Measurements from ENCODE around the gene NPY5R.

The NPY5R gene

GRCh38 chr4:163367651-163368050, 24.0 kb downstream of the NPY5R start:
- no peak overlapping the region for H3K27ac Mint-ChIP-seq
- H3K36me3 Mint-ChIP-seq: no peaks in the 10 kb centered on the region
- peaks cover 12% of the 10 kb centered on the region for H3K27me3 Mint-ChIP-seq
- H3K4me1 Mint-ChIP-seq (ENCODE audit: low read depth): no peaks in the 10 kb centered on the region
- H3K4me3 Mint-ChIP-seq: no peak overlapping the region
- H3K9me3 Mint-ChIP-seq (ENCODE audit: low read depth): no peaks in the 10 kb centered on the region

DNA sequence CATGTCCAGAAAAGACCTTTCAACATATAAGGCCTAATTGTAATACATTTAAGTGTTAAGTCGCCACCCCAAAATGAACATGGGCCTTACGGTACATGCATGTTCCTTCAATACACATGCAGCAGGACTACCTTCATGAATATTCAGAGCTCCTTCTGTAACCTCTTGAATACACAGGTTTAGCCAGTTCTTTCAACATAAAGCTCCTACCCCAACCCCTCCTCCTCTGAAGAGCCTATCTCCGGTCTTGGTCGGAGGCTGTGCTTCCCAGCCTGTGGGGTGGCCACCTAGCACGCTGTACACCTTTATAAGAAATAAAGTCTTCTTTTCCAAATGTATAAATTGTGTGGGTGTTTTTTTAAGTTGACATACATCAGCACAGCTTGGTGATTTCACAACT, 28.3 kb downstream of the NPY5R start:
- no peaks in the 10 kb centered on the region for H3K4me1 Mint-ChIP-seq (ENCODE audit: low read depth)
- no peaks in the 10 kb centered on the region for H3K36me3 Mint-ChIP-seq
- H3K27ac Mint-ChIP-seq: no peak overlapping the region
- no peaks in the 10 kb centered on the region for H3K9me3 Mint-ChIP-seq (ENCODE audit: low read depth)
- no peak overlapping the region for H3K4me3 Mint-ChIP-seq
- no peaks in the 10 kb centered on the region for H3K27me3 Mint-ChIP-seq

- no peaks in the 10 kb centered on the region for H3K36me3 Mint-ChIP-seq
- H3K9me3 Mint-ChIP-seq (ENCODE audit: low read depth): no peaks in the 10 kb centered on the region
- no peak overlapping the region for H3K4me3 Mint-ChIP-seq
- H3K27me3 Mint-ChIP-seq: no peaks in the 10 kb centered on the region
- no peaks in the 10 kb centered on the region for H3K4me1 Mint-ChIP-seq (ENCODE audit: low read depth)
- no peak overlapping the region for H3K27ac Mint-ChIP-seq
These were observed 35.0 kb downstream of the NPY5R start for GRCh38 chr4:163378661-163379060.

DNA sequence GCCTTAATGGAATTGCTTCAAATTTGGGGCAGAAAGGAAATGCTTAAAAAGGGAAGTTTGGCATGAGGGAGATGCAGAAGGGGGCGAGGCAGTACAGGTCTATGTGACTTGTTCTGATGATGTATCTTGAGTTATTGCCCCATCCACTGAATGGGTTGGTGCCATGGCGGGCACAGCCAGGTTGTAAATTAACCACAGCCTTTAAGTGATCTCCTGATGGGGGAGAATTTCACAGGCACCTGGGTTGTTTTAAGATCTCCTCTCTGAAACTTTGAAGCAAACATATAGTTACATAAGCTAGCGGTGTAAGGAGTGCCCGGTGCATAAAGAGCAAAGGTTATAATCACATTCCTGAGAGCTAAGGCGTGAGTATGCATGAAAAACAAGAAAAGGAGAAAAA, 37.0 kb downstream of the NPY5R start:
- Mint-ChIP-seq H3K4me1 (ENCODE audit: low read depth) (no peaks in the 10 kb centered on the region), H3K27ac (no peak overlapping the region), H3K27me3 (peaks cover 2% of the 10 kb centered on the region), H3K36me3 (no peaks in the 10 kb centered on the region), H3K9me3 (ENCODE audit: low read depth) (no peaks in the 10 kb centered on the region), H3K4me3 (no peak overlapping the region)

DNA sequence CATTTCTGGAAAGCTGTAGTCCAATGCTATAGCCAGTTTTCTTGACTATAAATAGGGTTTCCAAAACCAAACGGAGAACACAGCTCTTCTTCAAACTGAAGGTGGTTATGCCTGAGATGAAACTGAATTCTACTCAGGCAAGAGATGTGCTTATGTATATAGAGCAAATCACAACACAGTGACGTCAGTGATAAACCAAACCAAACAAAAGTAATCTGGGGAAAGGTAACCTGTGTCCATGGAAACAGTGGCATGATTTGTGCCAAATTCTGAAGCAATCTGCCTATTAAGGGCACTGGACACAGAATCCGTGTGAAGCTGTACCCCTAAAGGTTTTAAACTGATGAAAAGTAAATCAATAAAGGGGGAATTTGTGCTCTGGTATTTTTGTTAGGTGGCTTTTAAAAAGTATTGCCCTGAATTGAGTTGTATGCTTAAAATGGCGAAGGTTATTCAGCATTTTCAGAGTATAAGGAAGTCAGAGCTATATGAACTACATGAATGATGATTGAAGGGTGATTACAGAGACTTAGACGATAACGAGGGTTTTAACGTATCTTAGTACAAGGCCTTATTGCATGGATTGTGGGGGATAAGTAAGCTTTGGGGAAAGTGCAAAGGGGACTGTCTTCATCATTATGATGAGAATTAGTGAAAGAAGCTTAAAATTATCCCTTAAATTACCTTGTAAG, 38.6 kb downstream of the NPY5R start:
- peaks cover 5% of the 10 kb centered on the region for H3K27me3 Mint-ChIP-seq
- H3K4me1 Mint-ChIP-seq (ENCODE audit: low read depth): no peaks in the 10 kb centered on the region
- no peak overlapping the region for H3K27ac Mint-ChIP-seq
- no peak overlapping the region for H3K4me3 Mint-ChIP-seq
- H3K9me3 Mint-ChIP-seq (ENCODE audit: low read depth): no peaks in the 10 kb centered on the region
- no peaks in the 10 kb centered on the region for H3K36me3 Mint-ChIP-seq

DNA sequence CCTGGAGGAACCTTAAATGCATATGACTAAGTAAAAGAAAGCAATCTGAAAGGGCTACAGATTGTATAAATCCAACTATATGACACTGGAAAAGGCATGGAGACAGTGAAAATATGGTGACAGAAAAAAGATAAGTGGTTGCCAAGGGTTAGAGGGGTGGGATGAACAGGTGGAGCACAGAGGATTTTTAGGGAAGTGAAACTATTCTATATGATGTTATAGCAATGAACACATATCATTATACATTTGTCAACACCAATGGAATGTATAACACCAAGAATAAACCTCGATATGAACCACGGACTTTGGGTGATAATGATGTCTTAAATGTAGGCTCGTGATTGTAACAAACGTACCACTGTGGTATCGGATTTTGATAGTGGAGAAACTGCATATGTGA, 40.7 kb downstream of the NPY5R start:
- no peaks in the 10 kb centered on the region for H3K4me1 Mint-ChIP-seq (ENCODE audit: low read depth)
- no peak overlapping the region for H3K4me3 Mint-ChIP-seq
- no peak overlapping the region for H3K27ac Mint-ChIP-seq
- no peaks in the 10 kb centered on the region for H3K36me3 Mint-ChIP-seq
- no peaks in the 10 kb centered on the region for H3K9me3 Mint-ChIP-seq (ENCODE audit: low read depth)
- H3K27me3 Mint-ChIP-seq: peaks cover 5% of the 10 kb centered on the region

DNA sequence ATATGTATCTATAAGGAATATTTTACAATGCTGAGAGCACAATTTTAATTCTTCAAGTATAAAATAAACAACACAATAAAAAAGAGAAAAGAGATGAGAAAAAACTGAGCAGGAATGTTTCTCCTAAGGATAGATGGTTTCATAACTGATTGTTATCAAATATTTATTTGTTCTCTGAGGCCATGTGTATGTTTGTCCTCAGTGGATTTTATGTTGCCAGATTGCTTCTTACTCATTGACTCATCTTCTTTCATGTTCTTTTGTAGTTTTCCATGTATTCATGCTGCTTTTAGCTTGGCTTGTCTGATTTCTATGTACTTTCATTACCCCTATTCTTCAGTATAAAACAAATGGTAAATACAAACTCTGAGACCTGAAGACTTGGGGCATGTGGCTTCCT, 41.2 kb downstream of the NPY5R start:
- Mint-ChIP-seq H3K27me3 (peaks cover 5% of the 10 kb centered on the region), H3K4me3 (no peak overlapping the region), H3K9me3 (ENCODE audit: low read depth) (no peaks in the 10 kb centered on the region), H3K36me3 (no peaks in the 10 kb centered on the region), H3K4me1 (ENCODE audit: low read depth) (no peaks in the 10 kb centered on the region), H3K27ac (no peak overlapping the region)

DNA sequence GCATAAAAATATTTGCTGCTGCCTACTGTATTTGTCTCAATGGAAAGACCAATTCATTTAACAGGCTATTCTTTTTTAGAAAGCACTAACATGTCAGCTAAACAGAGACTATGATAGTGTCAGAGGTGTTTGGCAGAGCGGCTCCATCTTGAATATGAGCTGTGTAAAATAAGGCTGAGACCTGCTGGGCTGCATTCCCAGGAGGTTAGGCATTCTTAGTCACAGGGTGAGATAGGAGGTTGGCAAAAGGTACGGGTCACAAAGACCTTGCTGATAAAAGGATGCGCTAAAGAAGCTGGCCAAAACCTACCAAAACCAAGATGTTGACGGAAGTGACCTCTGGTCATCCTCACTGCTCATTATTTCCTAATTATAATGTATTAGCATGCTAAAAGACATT, 41.8 kb downstream of the NPY5R start:
- no peak overlapping the region for H3K4me3 Mint-ChIP-seq
- H3K9me3 Mint-ChIP-seq (ENCODE audit: low read depth): no peaks in the 10 kb centered on the region
- H3K27me3 Mint-ChIP-seq: peaks cover 7% of the 10 kb centered on the region
- H3K27ac Mint-ChIP-seq: no peak overlapping the region
- H3K36me3 Mint-ChIP-seq: no peaks in the 10 kb centered on the region
- H3K4me1 Mint-ChIP-seq (ENCODE audit: low read depth): no peaks in the 10 kb centered on the region

DNA sequence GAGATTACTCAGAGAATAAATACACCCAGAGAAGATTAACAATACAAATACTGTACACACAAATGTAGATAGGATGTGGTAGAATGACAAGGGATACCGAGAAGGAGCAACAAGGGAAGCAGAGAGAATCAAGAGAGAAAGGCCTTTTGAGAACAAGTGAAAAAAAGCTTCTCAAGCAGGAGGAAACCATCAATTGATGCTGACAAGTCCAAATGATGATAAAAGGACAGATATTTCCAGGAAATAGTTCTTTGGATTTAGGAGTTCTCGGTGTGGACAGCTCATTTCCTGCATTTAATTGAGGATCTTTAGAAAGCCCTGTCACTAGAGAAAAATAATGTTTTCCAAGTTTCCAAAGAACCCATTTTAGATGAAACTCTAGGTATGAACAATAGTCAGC, 48.1 kb downstream of the NPY5R start:
- Mint-ChIP-seq H3K36me3 (no peaks in the 10 kb centered on the region), H3K4me1 (ENCODE audit: low read depth) (peaks cover 3% of the 10 kb centered on the region), H3K4me3 (no peak overlapping the region), H3K27me3 (peaks cover 4% of the 10 kb centered on the region), H3K9me3 (ENCODE audit: low read depth) (no peaks in the 10 kb centered on the region), H3K27ac (no peak overlapping the region)

- H3K9me3 Mint-ChIP-seq (ENCODE audit: low read depth): no peaks in the 10 kb centered on the region
- peaks cover 4% of the 10 kb centered on the region for H3K27me3 Mint-ChIP-seq
- no peak overlapping the region for H3K27ac Mint-ChIP-seq
- no peak overlapping the region for H3K4me3 Mint-ChIP-seq
- peaks cover 3% of the 10 kb centered on the region for H3K4me1 Mint-ChIP-seq (ENCODE audit: low read depth)
- H3K36me3 Mint-ChIP-seq: no peaks in the 10 kb centered on the region
These were observed 48.6 kb downstream of the NPY5R start for GRCh38 chr4:163392328-163392727.

DNA sequence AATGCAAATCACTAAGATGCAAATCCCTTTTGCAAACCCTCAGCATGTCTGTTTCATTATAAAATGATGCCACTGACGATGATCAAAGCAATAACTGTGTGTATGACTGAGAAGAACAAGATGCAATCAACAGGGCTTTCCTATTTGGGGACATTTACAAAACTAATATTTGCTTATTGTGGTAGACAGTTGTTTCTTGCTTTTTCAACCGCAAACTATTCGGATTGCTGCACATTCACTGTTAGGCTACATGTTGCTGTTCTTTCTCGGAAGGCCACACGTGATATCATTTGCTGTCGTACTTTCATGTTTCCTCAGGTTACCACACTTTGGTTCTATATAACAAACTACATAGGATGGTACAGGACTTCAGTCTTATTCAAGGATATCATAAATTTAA, 49.8 kb downstream of the NPY5R start:
- Mint-ChIP-seq H3K36me3 (no peaks in the 10 kb centered on the region), H3K4me3 (no peak overlapping the region), H3K4me1 (ENCODE audit: low read depth) (peaks cover 3% of the 10 kb centered on the region), H3K27ac (no peak overlapping the region), H3K9me3 (ENCODE audit: low read depth) (no peaks in the 10 kb centered on the region), H3K27me3 (peaks cover 8% of the 10 kb centered on the region)

- H3K36me3 Mint-ChIP-seq: no peaks in the 10 kb centered on the region
- no peak overlapping the region for H3K27ac Mint-ChIP-seq
- H3K4me3 Mint-ChIP-seq: no peak overlapping the region
- peaks cover 3% of the 10 kb centered on the region for H3K4me1 Mint-ChIP-seq (ENCODE audit: low read depth)
- H3K9me3 Mint-ChIP-seq (ENCODE audit: low read depth): no peaks in the 10 kb centered on the region
- peaks cover 7% of the 10 kb centered on the region for H3K27me3 Mint-ChIP-seq
These were observed 51.4 kb downstream of the NPY5R start for GRCh38 chr4:163395055-163395454.

GRCh38 chr4:163395758-163396157, 52.1 kb downstream of the NPY5R start:
- no peaks in the 10 kb centered on the region for H3K36me3 Mint-ChIP-seq
- H3K9me3 Mint-ChIP-seq (ENCODE audit: low read depth): no peaks in the 10 kb centered on the region
- peaks cover 3% of the 10 kb centered on the region for H3K4me1 Mint-ChIP-seq (ENCODE audit: low read depth)
- H3K27me3 Mint-ChIP-seq: peaks cover 6% of the 10 kb centered on the region
- H3K4me3 Mint-ChIP-seq: no peak overlapping the region
- no peak overlapping the region for H3K27ac Mint-ChIP-seq

GRCh38 chr4:163398238-163398637, 54.5 kb downstream of the NPY5R start:
- no peaks in the 10 kb centered on the region for H3K9me3 Mint-ChIP-seq (ENCODE audit: low read depth)
- no peak overlapping the region for H3K27ac Mint-ChIP-seq
- peaks cover 3% of the 10 kb centered on the region for H3K4me1 Mint-ChIP-seq (ENCODE audit: low read depth)
- no peak overlapping the region for H3K4me3 Mint-ChIP-seq
- peaks cover 6% of the 10 kb centered on the region for H3K27me3 Mint-ChIP-seq
- no peaks in the 10 kb centered on the region for H3K36me3 Mint-ChIP-seq

- H3K4me1 Mint-ChIP-seq (ENCODE audit: low read depth): peaks cover under 1% of the 10 kb centered on the region
- H3K36me3 Mint-ChIP-seq: no peaks in the 10 kb centered on the region
- H3K9me3 Mint-ChIP-seq (ENCODE audit: low read depth): no peaks in the 10 kb centered on the region
- peaks cover 10% of the 10 kb centered on the region for H3K27me3 Mint-ChIP-seq
- H3K27ac Mint-ChIP-seq: no peak overlapping the region
- no peak overlapping the region for H3K4me3 Mint-ChIP-seq
These were observed 57.2 kb downstream of the NPY5R start for GRCh38 chr4:163400911-163401310.
